RWPE1 (cell line): Measurements from ENCODE around the gene CDK14.

Experiments
- CTCF ChIA-PET: fragments of 350-600 bp; sonication (Branson Sonifier 250); formaldehyde crosslinking; extraction: SDS; loops from one replicate; lab custom pipeline; 2021; lab: Yijun Ruan, JAX
- POLR2A ChIA-PET: fragments of 400-600 bp; formaldehyde crosslinking; extraction: SDS; loops from one replicate; lab custom pipeline; 2020; ENCODE audit warnings: antibody characterized with exemption; ENCODE audit not compliant: low non-redundant PET; lab: Yijun Ruan, JAX
- DNase-seq: peaks from one replicate; pipeline ENCODE4 v3.0.0; 2012; ENCODE audit warnings: low spot score
- H3K27ac ChIP-seq: fragments of 450-650 bp; 2 replicates; pipeline ENCODE4 v1.5.1; 2017
- TF ChIP-seq, protein P1 (sequence below): fragments of 450-650 bp; conservative IDR thresholded peaks from 2 replicates; pipeline ENCODE4 v1.5.1; 2017; ENCODE audit warnings: low read depth, mild to moderate bottlenecking

The CDK14 gene

DNA sequence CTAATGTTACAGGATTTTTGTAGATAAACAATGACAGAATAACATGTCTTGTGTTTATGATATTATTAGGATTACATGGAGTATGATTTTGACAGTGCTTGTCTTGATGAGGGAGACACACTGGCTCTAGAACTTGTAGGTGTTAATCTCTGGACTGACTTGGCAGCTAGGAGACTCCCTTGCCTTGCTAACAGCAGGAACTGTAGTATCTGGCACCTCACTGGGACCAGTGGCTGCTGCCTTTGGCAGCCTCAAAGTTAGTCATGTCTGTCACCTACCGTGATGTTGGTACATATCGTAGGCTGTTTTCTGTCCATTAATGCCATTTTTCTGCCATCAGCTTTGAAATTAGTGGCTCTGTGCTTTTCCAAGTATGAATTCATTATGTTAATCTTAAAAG is 261.5 kb downstream of the CDK14 start:
- POLR2A ChIA-PET = no interaction called here
- no peak overlapping the region for H3K27ac ChIP-seq
- TF ChIP-seq, protein P1, sequence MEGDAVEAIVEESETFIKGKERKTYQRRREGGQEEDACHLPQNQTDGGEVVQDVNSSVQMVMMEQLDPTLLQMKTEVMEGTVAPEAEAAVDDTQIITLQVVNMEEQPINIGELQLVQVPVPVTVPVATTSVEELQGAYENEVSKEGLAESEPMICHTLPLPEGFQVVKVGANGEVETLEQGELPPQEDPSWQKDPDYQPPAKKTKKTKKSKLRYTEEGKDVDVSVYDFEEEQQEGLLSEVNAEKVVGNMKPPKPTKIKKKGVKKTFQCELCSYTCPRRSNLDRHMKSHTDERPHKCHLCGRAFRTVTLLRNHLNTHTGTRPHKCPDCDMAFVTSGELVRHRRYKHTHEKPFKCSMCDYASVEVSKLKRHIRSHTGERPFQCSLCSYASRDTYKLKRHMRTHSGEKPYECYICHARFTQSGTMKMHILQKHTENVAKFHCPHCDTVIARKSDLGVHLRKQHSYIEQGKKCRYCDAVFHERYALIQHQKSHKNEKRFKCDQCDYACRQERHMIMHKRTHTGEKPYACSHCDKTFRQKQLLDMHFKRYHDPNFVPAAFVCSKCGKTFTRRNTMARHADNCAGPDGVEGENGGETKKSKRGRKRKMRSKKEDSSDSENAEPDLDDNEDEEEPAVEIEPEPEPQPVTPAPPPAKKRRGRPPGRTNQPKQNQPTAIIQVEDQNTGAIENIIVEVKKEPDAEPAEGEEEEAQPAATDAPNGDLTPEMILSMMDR = no peak
- CTCF ChIA-PET = no interaction called here
- DNase-seq = no peak

DNA sequence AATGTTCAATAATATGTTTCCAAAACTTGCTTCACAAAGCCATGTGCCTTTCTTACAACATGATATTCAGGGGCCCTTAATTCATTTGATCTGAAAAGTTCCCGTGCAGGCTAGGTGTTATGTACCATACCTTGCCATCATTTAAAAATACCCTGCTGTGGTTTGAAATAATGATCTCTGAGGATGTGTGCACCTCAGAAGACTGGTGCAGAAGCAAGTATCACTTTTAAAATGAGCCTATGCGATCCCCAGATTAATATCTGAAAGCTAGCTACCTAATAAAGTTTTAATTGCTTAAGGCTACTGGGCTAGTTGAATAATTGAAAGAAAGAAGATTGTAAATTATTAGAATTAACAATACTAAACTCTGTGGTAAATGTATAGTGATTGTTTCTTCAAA is 262.4 kb downstream of the CDK14 start:
- ChIA-PET POLR2A (no interaction called here), CTCF (no interaction called here)
- H3K27ac ChIP-seq = no peak overlapping the region
- DNase-seq = no peak
- TF ChIP-seq, protein P1 = no peak

DNA sequence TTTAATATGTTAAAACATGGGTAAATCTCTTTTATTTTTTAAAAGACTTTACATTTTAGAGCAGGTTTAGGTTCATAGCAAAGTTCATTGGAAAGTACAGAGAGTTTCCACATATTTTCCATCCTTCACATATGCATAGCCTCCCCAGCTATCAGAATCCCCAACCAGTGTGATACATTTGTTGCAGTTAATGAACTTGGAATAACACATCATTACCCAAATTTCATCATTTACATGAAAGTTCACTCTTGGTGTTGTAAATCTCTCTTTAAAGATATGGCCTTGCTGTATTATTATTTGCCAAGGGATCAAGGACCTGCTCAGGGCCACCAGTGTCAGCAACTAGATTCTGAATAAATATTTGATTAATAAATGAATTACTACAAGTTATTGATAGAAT is 263.4 kb downstream of the CDK14 start:
- no peak overlapping the region for H3K27ac ChIP-seq
- no peak for DNase-seq
- ChIA-PET POLR2A (no interaction called here), CTCF (no interaction called here)
- TF ChIP-seq, protein P1 = no peak

DNA sequence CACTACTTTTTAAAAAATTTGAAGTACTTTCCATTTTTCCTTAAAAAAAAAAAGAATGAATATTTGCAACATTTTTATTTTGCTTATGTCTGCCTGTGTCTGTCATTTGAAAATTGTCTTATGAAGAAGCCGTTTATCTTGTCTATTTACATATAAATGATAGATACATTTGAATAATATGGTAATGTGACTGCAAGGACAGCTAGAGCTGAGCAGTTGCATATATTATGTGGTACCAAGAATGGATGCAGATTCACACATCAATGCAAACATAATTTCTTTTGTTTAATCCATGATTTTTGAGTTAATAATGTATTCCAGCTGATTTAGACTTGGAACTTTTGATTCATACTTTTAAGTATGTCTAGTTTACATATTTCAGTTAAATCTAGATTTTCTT is 268.0 kb downstream of the CDK14 start:
- DNase-seq = no peak
- ChIA-PET CTCF (no interaction called here), POLR2A (no interaction called here)
- H3K27ac ChIP-seq = no peak overlapping the region
- TF ChIP-seq, protein P1 = no peak

GRCh38 chr7:90869335-90869734 is 273.2 kb downstream of the CDK14 start:
- ChIA-PET POLR2A (no interaction called here), CTCF (no interaction called here)
- DNase-seq = no peak
- TF ChIP-seq, protein P1 = no peak
- H3K27ac ChIP-seq = no peak overlapping the region

GRCh38 chr7:90876701-90877100 is 280.6 kb downstream of the CDK14 start:
- H3K27ac ChIP-seq = no peak overlapping the region
- CTCF ChIA-PET = no interaction called here
- POLR2A ChIA-PET = no interaction called here
- TF ChIP-seq, protein P1 = no peak
- no peak for DNase-seq

GRCh38 chr7:90877201-90877600 is 281.1 kb downstream of the CDK14 start:
- POLR2A ChIA-PET = no interaction called here
- CTCF ChIA-PET = no interaction called here
- H3K27ac ChIP-seq = no peak overlapping the region
- no peak for DNase-seq
- TF ChIP-seq, protein P1 = no peak
